Posterior vena cava (tissue), 2 donors: ENCODE results near the gene KXD1. TPM values are rescaled to one million over a fixed set of nuclear protein-coding genes. Genes with fewer than 3 reads are reported as not detected.
A peak's percentile ranks its signal among the peaks of the same experiment; 100 is the strongest.
"Not testable (repeated sequence)": the region's sequence is repeated elsewhere in the genome, so short reads cannot be mapped to it uniquely, and the experiment has no call there.

Experiments
- DNase-seq: peaks from one replicate; pipeline ENCODE4 v3.0.0-alpha.2; 2020; ENCODE audit warnings: low spot score
- intact Hi-C, 2 donors: fragments of 100-400 bp; cut with DNase I; formaldehyde crosslinking; loops; one replicate each; pipeline versions ENCODE4 v1.14.1 to v1.14.2; 2022 to 2023
- long read RNA-seq, 2 donors: library from polyadenylated mRNA; unstranded; transcript quantifications; one replicate each; pipeline ENCODE4 v2.0.0, GENCODE V29; 2020 to 2021
- total RNA-seq, 2 donors: library from RNA; stranded (reverse); fragmentation: NEBNext Ultra II Directional; extraction: Animal tissue kit (Norgen Biotek cat#: 25700); gene quantifications; one replicate each; pipeline ENCODE4 v1.2.1, GENCODE V29; 2021
- donor health status: DM: yes; HTN: yes; CAD: no.
- donor health status: DM: yes; HTN: yes; CAD: no.

Gene KXD1
- total RNA-seq: 10 to 100 TPM; 63.9 to 75.2 TPM
- long read RNA-seq, donor 1, transcript KXD1-201 (5 exons, 1,426 nt): major isoform, 22 of 32 reads
- long read RNA-seq, donor 1, partial matches to known transcripts: 0 of 32 reads
- long read RNA-seq, donor 1, other reads (novel, unspliced or antisense): 6 of 32 reads
- long read RNA-seq, donor 2, transcript KXD1-201 (5 exons, 1,426 nt): major isoform, 195 of 228 reads
- long read RNA-seq, donor 2, transcript KXD1-204 (6 exons, 1,095 nt): minor isoform, 5 of 228 reads
- long read RNA-seq, donor 2, partial matches to known transcripts: 0 of 228 reads
- long read RNA-seq, donor 2, other reads (novel, unspliced or antisense): 13 of 228 reads

- intact Hi-C loops: no loop called here
- DNase-seq: peak; percentile 99
Measured at GRCh38 chr19:18557411-18558201, at the start of gene KXD1. TSS of gene KXD1 (plus strand) at chr19:18557870. CDS start at chr19:18562057, 4,187 bp downstream.

GRCh38 chr19:18508585-18508984 is 49.1 kb upstream of the KXD1 start:
- DNase-seq: no peak
- intact Hi-C loops: loop anchor here in 1 of 2 donors (5.0 kb wide), 1 partner anchor 36 kb away; no protein-coding TSS in a partner anchor

- no peak for DNase-seq
- intact Hi-C loops: loop anchor here in 1 of 2 donors (5.0 kb wide), 1 partner anchor 392 kb away; no protein-coding TSS in a partner anchor
Measured at GRCh38 chr19:18510216-18510615, 47.5 kb upstream of the KXD1 start.

GRCh38 chr19:18513868-18514267 is 43.8 kb upstream of the KXD1 start:
- no peak for DNase-seq
- intact Hi-C loops: loop anchor here in 1 of 2 donors (5.0 kb wide), 1 partner anchor 388 kb away; no protein-coding TSS in a partner anchor

- peak; percentile 90 for DNase-seq
- intact Hi-C loops: loop anchor here (5.0 kb wide), 2 partner anchors 48 to 387 kb away; no protein-coding TSS in a partner anchor
Measured at GRCh38 chr19:18514800-18515682, 42.6 kb upstream of the KXD1 start.

- DNase-seq: no peak
- intact Hi-C loops: loop anchor here in 1 of 2 donors (5.0 kb wide), 1 partner anchor 49 kb away; no protein-coding TSS in a partner anchor
Measured at GRCh38 chr19:18515959-18516358, 41.7 kb upstream of the KXD1 start.

- intact Hi-C loops: loop anchor here in 1 of 2 donors (5.0 kb wide), 1 partner anchor 50 kb away; no protein-coding TSS in a partner anchor
- DNase-seq: no peak
Measured at GRCh38 chr19:18517606-18518005, 40.1 kb upstream of the KXD1 start.

GRCh38 chr19:18518639-18519038 is 39.0 kb upstream of the KXD1 start:
- intact Hi-C loops: loop anchor here in 1 of 2 donors (5.0 kb wide), 1 partner anchor 51 kb away; no protein-coding TSS in a partner anchor
- no peak for DNase-seq

- no peak for DNase-seq
- intact Hi-C loops: loop anchor here in 1 of 2 donors (5.0 kb wide), 1 partner anchor 53 kb away; no protein-coding TSS in a partner anchor
Measured at GRCh38 chr19:18519962-18520847, 37.5 kb upstream of the KXD1 start.

GRCh38 chr19:18520848-18521691 is 36.6 kb upstream of the KXD1 start:
- no peak for DNase-seq
- intact Hi-C loops: no loop called here

GRCh38 chr19:18521692-18522123 is 36.0 kb upstream of the KXD1 start, which contains the start of gene ELL:
TSS of gene ELL (minus strand) at chr19:18522070. CDS start at chr19:18522055, 15 bp downstream.
- DNase-seq: no peak
- intact Hi-C loops: no loop called here

- intact Hi-C loops: no loop called here
- DNase-seq: peak; percentile 100
Measured at GRCh38 chr19:18522124-18522861, 35.4 kb upstream of the KXD1 start.

- DNase-seq, intact Hi-C loops: not testable (repeated sequence)
Measured at GRCh38 chr19:18522862-18523440, 34.7 kb upstream of the KXD1 start.

GRCh38 chr19:18523841-18524240 is 33.8 kb upstream of the KXD1 start:
- no peak for DNase-seq
- intact Hi-C loops: no loop called here

GRCh38 chr19:18526316-18526715 is 31.4 kb upstream of the KXD1 start:
- intact Hi-C loops: no loop called here
- DNase-seq: no peak

- intact Hi-C loops: no loop called here
- DNase-seq: no peak
Measured at GRCh38 chr19:18529782-18530181, 27.9 kb upstream of the KXD1 start.
